ENCODE results near the gene ACCS. TPM values are rescaled to one million over a fixed set of nuclear protein-coding genes. Genes with fewer than 3 reads are reported as not detected.

ACCS gene
- total and polyA plus RNA-seq, 9 of the 15 experiments (the other 6 are each of a cell fraction or from before 2014, with no cell fraction given) = 4.2 to 25.9 (median 16.3) TPM

DNA sequence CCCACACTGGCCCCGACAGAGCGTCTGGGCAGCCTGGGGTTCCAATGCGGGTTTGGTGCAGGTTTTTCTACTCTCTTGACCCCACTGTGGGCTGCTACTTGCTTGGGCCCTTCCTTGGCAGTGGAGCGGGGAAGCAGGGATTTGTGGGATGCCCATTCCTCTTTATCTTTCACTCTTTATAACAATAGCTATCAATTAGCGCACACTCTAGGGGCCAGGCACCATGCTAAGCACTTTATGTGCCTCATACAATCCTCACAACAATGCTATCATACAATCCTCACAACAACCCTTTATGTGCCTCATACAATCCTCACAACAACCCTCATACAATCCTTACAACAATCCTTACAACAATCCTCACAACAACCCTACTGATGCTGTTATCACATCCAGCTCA lies 12.7 kb downstream of the ACCS start:
- Histone ChIP-seq H3K9ac (ENCODE audit: insufficient read depth in 1 of 2, low read depth in 2 of 2, low read length in 2 of 2) (no peak overlapping the region; a peak in 1 of 4 replicates), H4K20me1 (replicated peaks; ENCODE audit: control insufficient read depth, insufficient read depth, low read length) (no peaks in the 10 kb centered on the region), H3K79me2 (ENCODE audit: control insufficient read depth, insufficient read depth, low read length) (no peaks in the 10 kb centered on the region), H3K4me1 (replicated peaks in 1 of 2; ENCODE audit: control insufficient read depth in 2 of 2, insufficient read depth in 2 of 2, low read length in 2 of 2) (no peaks in the 10 kb centered on the region), H3K27me3 (ENCODE audit: control insufficient read depth in 2 of 2, insufficient read depth in 2 of 2, low read length in 2 of 2) (no peaks in the 10 kb centered on the region), H3K4me2 (ENCODE audit: insufficient read depth, low read length) (no peak overlapping the region), H3K27ac (ENCODE audit: extremely low read depth, low read depth, low read length) (no peak overlapping the region), H3K9me1 (ENCODE audit: control insufficient read depth, insufficient read depth, low read length) (no peaks in the 10 kb centered on the region), H2AFZ (ENCODE audit: low read depth, low read length) (no peak overlapping the region), H3K36me3 (ENCODE audit: control insufficient read depth, insufficient read depth, low read length) (peaks cover 19% of the 10 kb centered on the region; the same call in 2 of the 3 replicates), H3K4me3 (no peak overlapping the region), H3K9me3 (replicated peaks; ENCODE audit: control insufficient read depth, insufficient read depth, low read depth, low read length) (no peaks in the 10 kb centered on the region)
- ChIA-PET POLR2A (interaction anchor here (0.8 to 1.4 kb wide), 2 partner anchors 9 to 15 kb away, joined by 3 to 6 read pairs; no protein-coding TSS in a partner anchor), CTCF (ENCODE audit: low intra/inter-chr PET ratio) (no interaction called here)
- no peak for TF ChIP-seq LARP7 (IDR thresholded peaks at IDR 0.05)
- TF ChIP-seq GATAD2B (IDR thresholded peaks at IDR 0.05; ENCODE audit: borderline replicate concordance) = no peak
- TF ChIP-seq RFX1 (IDR thresholded peaks at IDR 0.05) = no peak
- TF ChIP-seq ESRRB (CRISPR knock-in tag; IDR thresholded peaks at IDR 0.05; ENCODE audit: borderline replicate concordance) = no peak
- TF ChIP-seq, protein P1, sequence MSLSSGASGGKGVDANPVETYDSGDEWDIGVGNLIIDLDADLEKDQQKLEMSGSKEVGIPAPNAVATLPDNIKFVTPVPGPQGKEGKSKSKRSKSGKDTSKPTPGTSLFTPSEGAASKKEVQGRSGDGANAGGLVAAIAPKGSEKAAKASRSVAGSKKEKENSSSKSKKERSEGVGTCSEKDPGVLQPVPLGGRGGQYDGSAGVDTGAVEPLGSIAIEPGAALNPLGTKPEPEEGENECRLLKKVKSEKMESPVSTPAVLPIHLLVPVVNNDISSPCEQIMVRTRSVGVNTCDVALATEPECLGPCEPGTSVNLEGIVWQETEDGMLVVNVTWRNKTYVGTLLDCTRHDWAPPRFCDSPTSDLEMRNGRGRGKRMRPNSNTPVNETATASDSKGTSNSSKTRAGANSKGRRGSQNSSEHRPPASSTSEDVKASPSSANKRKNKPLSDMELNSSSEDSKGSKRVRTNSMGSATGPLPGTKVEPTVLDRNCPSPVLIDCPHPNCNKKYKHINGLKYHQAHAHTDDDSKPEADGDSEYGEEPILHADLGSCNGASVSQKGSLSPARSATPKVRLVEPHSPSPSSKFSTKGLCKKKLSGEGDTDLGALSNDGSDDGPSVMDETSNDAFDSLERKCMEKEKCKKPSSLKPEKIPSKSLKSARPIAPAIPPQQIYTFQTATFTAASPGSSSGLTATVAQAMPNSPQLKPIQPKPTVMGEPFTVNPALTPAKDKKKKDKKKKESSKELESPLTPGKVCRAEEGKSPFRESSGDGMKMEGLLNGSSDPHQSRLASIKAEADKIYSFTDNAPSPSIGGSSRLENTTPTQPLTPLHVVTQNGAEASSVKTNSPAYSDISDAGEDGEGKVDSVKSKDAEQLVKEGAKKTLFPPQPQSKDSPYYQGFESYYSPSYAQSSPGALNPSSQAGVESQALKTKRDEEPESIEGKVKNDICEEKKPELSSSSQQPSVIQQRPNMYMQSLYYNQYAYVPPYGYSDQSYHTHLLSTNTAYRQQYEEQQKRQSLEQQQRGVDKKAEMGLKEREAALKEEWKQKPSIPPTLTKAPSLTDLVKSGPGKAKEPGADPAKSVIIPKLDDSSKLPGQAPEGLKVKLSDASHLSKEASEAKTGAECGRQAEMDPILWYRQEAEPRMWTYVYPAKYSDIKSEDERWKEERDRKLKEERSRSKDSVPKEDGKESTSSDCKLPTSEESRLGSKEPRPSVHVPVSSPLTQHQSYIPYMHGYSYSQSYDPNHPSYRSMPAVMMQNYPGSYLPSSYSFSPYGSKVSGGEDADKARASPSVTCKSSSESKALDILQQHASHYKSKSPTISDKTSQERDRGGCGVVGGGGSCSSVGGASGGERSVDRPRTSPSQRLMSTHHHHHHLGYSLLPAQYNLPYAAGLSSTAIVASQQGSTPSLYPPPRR (CRISPR knock-in tag; IDR thresholded peaks at IDR 0.05; ENCODE audit: borderline replicate concordance) = no peak
- TF ChIP-seq PPARD (CRISPR knock-in tag; IDR thresholded peaks at IDR 0.05) = no peak
- TF ChIP-seq BHLHE40 (IDR thresholded peaks at IDR 0.05; ENCODE audit: low read length) = no peak
- no peak for TF ChIP-seq POLR2A (conservative IDR thresholded peaks at IDR 0.05)
- TF ChIP-seq ZNF75A (CRISPR knock-in tag; IDR thresholded peaks at IDR 0.05) = no peak
- TF ChIP-seq, protein P2, sequence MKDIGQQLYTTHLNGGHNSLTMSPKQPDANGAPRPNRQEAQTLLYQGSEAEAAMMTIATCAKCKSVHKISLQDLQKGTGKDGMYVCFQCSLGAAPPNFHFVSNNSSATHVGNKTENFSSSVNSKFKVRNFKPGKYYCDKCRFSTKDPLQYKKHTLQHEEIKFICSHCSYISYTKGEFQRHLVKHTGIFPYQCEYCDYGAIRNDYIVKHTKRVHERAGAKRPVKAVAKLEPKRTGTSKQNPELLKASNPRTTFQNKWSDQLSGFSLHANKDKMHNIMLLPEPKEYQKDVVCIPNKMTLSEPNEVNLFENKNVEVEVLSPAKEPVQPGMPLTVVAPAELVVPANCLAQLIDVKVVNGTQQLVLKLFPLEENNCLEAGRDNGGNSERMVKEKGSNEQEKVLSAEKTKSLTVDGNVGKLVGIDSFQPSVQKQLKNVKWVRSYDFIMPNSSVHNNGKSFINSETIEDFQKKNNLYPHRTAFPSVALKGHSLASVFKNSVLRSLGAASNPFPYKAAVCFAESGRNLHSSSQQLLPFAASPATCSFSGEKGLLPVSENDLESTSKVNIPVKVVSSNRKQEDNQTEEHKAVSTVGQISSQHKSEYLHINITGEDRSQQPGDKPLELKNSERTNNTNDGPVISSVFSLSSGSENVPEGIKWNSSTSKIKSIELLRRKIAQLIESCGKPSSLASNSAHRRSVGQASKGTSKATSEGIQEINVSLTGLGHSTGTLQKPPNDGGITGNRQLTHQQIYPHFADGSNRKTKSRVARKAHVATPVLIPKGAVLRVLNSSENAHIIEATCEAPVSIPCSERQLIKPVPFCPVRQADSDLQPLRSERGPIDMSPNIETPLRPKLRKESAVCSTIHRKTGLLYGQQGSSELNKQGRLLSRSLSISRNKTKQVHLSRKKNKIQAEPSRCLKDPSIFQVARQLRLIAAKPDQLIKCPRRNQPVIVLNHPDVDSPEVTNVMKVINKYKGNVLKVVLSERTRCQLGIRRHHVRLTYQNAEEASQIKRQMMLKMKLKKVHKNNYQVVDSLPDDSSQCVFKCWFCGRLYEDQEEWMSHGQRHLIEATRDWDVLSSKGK (CRISPR knock-in tag; IDR thresholded peaks at IDR 0.05) = no peak
- TF ChIP-seq, protein P3, sequence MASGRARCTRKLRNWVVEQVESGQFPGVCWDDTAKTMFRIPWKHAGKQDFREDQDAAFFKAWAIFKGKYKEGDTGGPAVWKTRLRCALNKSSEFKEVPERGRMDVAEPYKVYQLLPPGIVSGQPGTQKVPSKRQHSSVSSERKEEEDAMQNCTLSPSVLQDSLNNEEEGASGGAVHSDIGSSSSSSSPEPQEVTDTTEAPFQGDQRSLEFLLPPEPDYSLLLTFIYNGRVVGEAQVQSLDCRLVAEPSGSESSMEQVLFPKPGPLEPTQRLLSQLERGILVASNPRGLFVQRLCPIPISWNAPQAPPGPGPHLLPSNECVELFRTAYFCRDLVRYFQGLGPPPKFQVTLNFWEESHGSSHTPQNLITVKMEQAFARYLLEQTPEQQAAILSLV (tag; IDR thresholded peaks at IDR 0.05) = no peak
- TF ChIP-seq SPI1 (IDR thresholded peaks at IDR 0.05; ENCODE audit: borderline replicate concordance, low read depth, low read length) = no peak
- no peak for TF ChIP-seq ZFP36 (IDR thresholded peaks at IDR 0.05; ENCODE audit: low read depth, low read length, partially characterized antibody)
- no peak for TF ChIP-seq BCOR (IDR thresholded peaks at IDR 0.05)
- TF ChIP-seq NCOR1 (IDR thresholded peaks at IDR 0.05) = no peak
- no peak for TF ChIP-seq SP1 (CRISPR knock-in tag; IDR thresholded peaks at IDR 0.05)
- ATAC-seq = no peak
- WGBS (ENCODE audit: insufficient coverage, low coverage, missing lambda C conversion rate) = 86% methylated on average over 5 of the region's 5 CpGs
- FAIRE-seq = no peak
- DNase-seq (ENCODE audit: extremely low read depth in 1 of 4, low spot score in 3 of 4) = no peak
- in situ Hi-C loops (cut with MboI) = no loop called here
- no TSS peak for BruUV-seq (replicated peaks)
- intact Hi-C loops (cut with micrococcal nuclease) = no loop called here
